ENCODE results near the gene PARD3B. TPM values are rescaled to one million over a fixed set of nuclear protein-coding genes. Genes with fewer than 3 reads are reported as not detected.

PARD3B gene
- total and polyA plus RNA-seq, 10 of the 15 experiments (the other 5 are each of a cell fraction or from before 2014, with no cell fraction given), result 0.01 to 0.54 (median 0.07) TPM; not detected in 7

GRCh38 chr2:205543937-205544702 is 998.8 kb downstream of the PARD3B start:
- H4K20me1 ChIP-seq (ENCODE audit: control insufficient read depth, insufficient read depth), result no peaks in the 10 kb centered on the region
- no peaks in the 10 kb centered on the region for H3K79me2 ChIP-seq (ENCODE audit: control insufficient read depth, insufficient read depth, low read length)
- no peak overlapping the region for H3K27ac ChIP-seq (ENCODE audit: control insufficient read depth, insufficient read depth)
- H3K9ac ChIP-seq (ENCODE audit: control insufficient read depth, insufficient read depth, low read length), result no peak overlapping the region
- intact Hi-C loops (cut with micrococcal nuclease; ENCODE audit: unreplicated experiment), result no loop called here
- ChIA-PET SMC1A (ENCODE audit: uncharacterized antibody, unreplicated experiment) (no interaction called here), CTCF (no interaction called here), RAD21 (ENCODE audit: unreplicated experiment) (no interaction called here), POLR2A (no interaction called here)
- no peaks in the 10 kb centered on the region for H3K36me3 ChIP-seq (ENCODE audit: control insufficient read depth in 2 of 2, insufficient read depth in 2 of 2, low read length in 1 of 2)
- no TSS peak for BruUV-seq (replicated peaks)
- DNase-seq (ENCODE audit: low read depth, low spot score) (no peak), FAIRE-seq (no peak), ATAC-seq (no peak)
- H3K4me1 ChIP-seq (ENCODE audit: control insufficient read depth, insufficient read depth, low read length), result no peaks in the 10 kb centered on the region
- WGBS (ENCODE audit: insufficient coverage, insufficient replicate concordance, low lambda C conversion rate, missing lambda C conversion rate), result 55% methylated on average over 2 of the region's 2 CpGs
- no peak overlapping the region for H3K4me3 ChIP-seq
- no peaks in the 10 kb centered on the region; a peak in 1 of 4 replicates for H3K27me3 ChIP-seq (replicated peaks in 1 of 2; ENCODE audit: control insufficient read depth in 2 of 2, insufficient read depth in 2 of 2, low read length in 1 of 2)
- no peak overlapping the region for H2AFZ ChIP-seq (ENCODE audit: control insufficient read depth, low read depth, low read length)
- in situ Hi-C loops (cut with MboI), result no loop called here
- H3K4me2 ChIP-seq (ENCODE audit: control insufficient read depth, insufficient read depth), result no peak overlapping the region
- H3K9me3 ChIP-seq (replicated peaks; ENCODE audit: control insufficient read depth, insufficient read depth, low read length), result no peaks in the 10 kb centered on the region
- TF ChIP-seq SKIL (IDR thresholded peaks at IDR 0.05; ENCODE audit: low read depth, poor library complexity, severe bottlenecking), result no peak
- TF ChIP-seq USF2 (IDR thresholded peaks at IDR 0.05; ENCODE audit: borderline replicate concordance, low read depth, low read length), result no peak
- no peak for TF ChIP-seq ESRRA (IDR thresholded peaks at IDR 0.05; ENCODE audit: low read length)
- no peak for TF ChIP-seq JUND (IDR thresholded peaks at IDR 0.05; ENCODE audit: low read depth, low read length)
- TF ChIP-seq USF1 (IDR thresholded peaks at IDR 0.05; ENCODE audit: borderline replicate concordance, extremely low read length, insufficient read depth, low read depth, low read length), result no peak
- TF ChIP-seq PRDM15 (CRISPR knock-in tag; IDR thresholded peaks at IDR 0.05), result no peak
- TF ChIP-seq ETV6 (conservative IDR thresholded peaks at IDR 0.05 in 1 of 2, IDR thresholded peaks at IDR 0.05 in 1 of 2; ENCODE audit: borderline replicate concordance in 1 of 2, low read depth in 1 of 2), result no peak
- TF ChIP-seq GATAD2B (conservative IDR thresholded peaks at IDR 0.05; ENCODE audit: low read depth), result no peak
- TF ChIP-seq CHD2 (IDR thresholded peaks at IDR 0.05; ENCODE audit: borderline replicate concordance, low read depth, low read length), result no peak
- TF ChIP-seq RB1 (IDR thresholded peaks at IDR 0.05; ENCODE audit: borderline replicate concordance), result no peak
- no peak for TF ChIP-seq RFX5 (IDR thresholded peaks at IDR 0.05; ENCODE audit: low read depth, low read length)
- TF ChIP-seq BMI1 (IDR thresholded peaks at IDR 0.05; ENCODE audit: borderline replicate concordance), result no peak
